Motor neuron (in vitro differentiated cells): Measurements from ENCODE around the gene KRT75. TPM values are rescaled to one million over a fixed set of nuclear protein-coding genes. Genes with fewer than 3 reads are reported as not detected.
A peak's percentile ranks its signal among the peaks of the same experiment; 100 is the strongest.

Experiments used
- ATAC-seq, 8 experiments: fragments of 200-7000 bp; cut with Tn5 transposase; replicated peaks in 6 of 8; 2 replicates each; pipeline ENCODE4 v1.8.0; 2021; ENCODE audit warnings: mild to moderate bottlenecking in 8 of 8, moderate library complexity in 8 of 8
- H3K27ac ChIP-seq, 2 donors: fragments of 250-450 bp; sonication (Bioruptor Pico); 2 replicates each; pipeline ENCODE4 v1.9.0; 2021; ENCODE audit warnings: antibody characterized with exemption in 2 of 2, mild to moderate bottlenecking in 2 of 2, moderate library complexity in 1 of 2
- H3K4me1 ChIP-seq, 2 donors: fragments of 250-450 bp; sonication (Bioruptor Pico); replicated peaks in 1 of 2; 2 replicates each; pipeline ENCODE4 v1.6.1; 2021; ENCODE audit warnings: antibody characterized with exemption in 2 of 2, mild to moderate bottlenecking in 2 of 2, moderate library complexity in 1 of 2
- H3K4me3 ChIP-seq, 5 donors: fragments of 250-450 bp; sonication (Bioruptor Pico); 2 replicates each; pipeline ENCODE4 v1.9.0; 2021; ENCODE audit warnings: antibody characterized with exemption in 5 of 5, mild to moderate bottlenecking in 5 of 5, moderate library complexity in 4 of 5
- WGBS, 10 experiments: fragments of 450-650 bp; shearing (Covaris generic); methylation state at CpG; one replicate each; pipeline ENCODE4 v1.0.0; 2022; 5-methylcytosine and 5-hydroxymethylcytosine counted together
- in situ Hi-C, 9 experiments: fragments of 400-800 bp; cut with MboI; loops; one replicate each; pipeline ENCODE4 v1.15.0; 2021; ENCODE audit warnings: low sequenced_read_pairs in 9 of 9, low pct_unique_long_range_greater_than_20kb in 2 of 9; ENCODE audit not compliant: unreplicated experiment in 9 of 9
- total RNA-seq, 8 experiments: library from RNA; unstranded; fragments of 300-600 nt; gene quantifications; 2 replicates each; pipeline versions ENCODE4 v1.2.3 to v1.2.4, GENCODE V29; 2022

KRT75 gene
- total RNA-seq, result under 1 TPM in 4 of 8 experiments, not detected in 4; 0.08 to 0.66 (median 0.12) TPM

- Histone ChIP-seq H3K27ac (no peak within 1 kb of the TSS), H3K4me1 (no peaks in the 10 kb centered on the region), H3K4me3 (no peak within 1 kb of the TSS)
- WGBS, 10 experiments, result 28 to 100% (median 62%) methylated on average over 1 to 6 of the region's 20 CpGs; no CpG with 5 or more reads in 2 of the 10 experiments
- in situ Hi-C loops, result no loop called here
- ATAC-seq, result peak in 1 of 8 experiments; percentile 21
Measured at GRCh38 chr12:52434081-52434733, at the start of gene KRT75. Gene KRT75, minus strand, starts transcription at chr12:52434371. Its CDS starts 67 bp downstream, at chr12:52434304.

DNA sequence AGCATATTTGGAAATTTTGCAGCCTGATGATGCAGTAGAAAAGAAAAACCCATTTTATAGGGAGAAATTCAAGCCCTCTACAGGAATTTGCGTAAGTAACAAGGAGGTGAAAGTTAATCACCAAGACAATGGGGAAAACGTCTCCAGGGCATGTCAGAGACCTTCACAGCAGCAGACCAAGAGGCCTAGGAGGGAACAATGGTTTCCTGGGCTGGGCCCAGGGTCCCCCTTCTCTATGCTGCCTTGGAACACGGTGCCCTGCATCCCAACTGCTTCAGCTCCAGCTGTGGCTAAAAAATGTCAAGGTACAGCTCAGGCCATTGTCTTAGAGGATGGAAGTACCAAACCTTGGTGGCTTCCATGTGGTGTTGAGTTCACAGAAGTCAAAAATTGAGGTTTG, 45.9 kb upstream of the KRT75 start:
- no peaks in the 10 kb centered on the region for H3K4me1 ChIP-seq
- no peak overlapping the region for H3K27ac ChIP-seq
- 0 to 34% (median 29%) methylated on average over 1 to 3 of the region's 3 CpGs; no CpG with 5 or more reads in 5 of the 10 experiments for WGBS, 10 experiments
- in situ Hi-C loops, result no loop called here
- ATAC-seq, result no peak
- no peak overlapping the region for H3K4me3 ChIP-seq

GRCh38 chr12:52477651-52478050, 43.5 kb upstream of the KRT75 start:
- Histone ChIP-seq H3K4me3 (no peak overlapping the region), H3K27ac (no peak overlapping the region), H3K4me1 (no peaks in the 10 kb centered on the region)
- WGBS, 10 experiments, result 40 to 100% (median 73%) methylated on average over 1 to 2 of the region's 2 CpGs; no CpG with 5 or more reads in 4 of the 10 experiments
- in situ Hi-C loops, result no loop called here
- ATAC-seq, result no peak

DNA sequence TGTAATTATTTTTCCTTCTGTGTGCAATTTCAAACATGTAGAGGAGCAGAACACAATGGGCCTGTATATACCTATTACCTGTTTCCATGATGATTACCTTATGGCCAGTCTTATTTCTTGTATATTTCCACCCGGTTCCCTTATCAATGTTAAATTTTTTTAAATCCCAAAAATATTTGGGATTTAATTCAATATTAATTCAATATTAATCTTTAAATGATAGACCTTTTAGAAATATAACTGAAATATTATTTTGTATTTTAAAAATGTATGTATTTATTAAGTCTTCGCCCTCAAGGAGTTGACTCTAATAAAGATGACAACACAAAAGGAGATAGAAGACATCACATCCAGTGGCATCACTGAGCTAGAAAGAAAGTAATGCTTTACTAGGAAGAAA, 40.0 kb upstream of the KRT75 start:
- 23 to 90% (median 63%) methylated on average over 1 to 2 of the region's 2 CpGs for WGBS, 10 experiments

DNA sequence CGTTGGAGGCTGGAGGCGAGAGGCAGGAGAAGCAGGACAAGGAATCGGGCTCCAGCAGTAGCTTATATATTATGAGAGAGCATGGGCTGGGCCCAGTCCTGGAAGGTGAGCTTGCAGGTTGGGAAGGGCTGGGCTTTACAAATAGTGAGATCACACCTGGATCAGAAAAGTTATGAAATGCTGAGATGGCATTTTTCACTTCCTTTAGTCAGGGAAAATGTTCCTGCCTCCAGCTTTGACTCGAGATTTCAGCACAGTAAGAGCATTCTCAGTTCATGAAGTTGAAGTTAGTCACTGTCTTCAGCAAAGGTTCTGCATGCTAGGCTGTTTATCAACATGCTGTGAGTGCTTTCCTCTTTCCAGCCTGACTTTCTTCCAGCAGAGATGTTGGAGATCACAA, 39.6 kb upstream of the KRT75 start, which contains the start of gene KRT6C:
Gene KRT6C, minus strand, starts transcription at position 38 of the 400 bp plus-strand sequence. CDS start 68 bp downstream, outside the sequence.
- no peak within 1 kb of the TSS for H3K27ac ChIP-seq
- no peaks in the 10 kb centered on the region for H3K4me1 ChIP-seq
- ATAC-seq, result no peak
- in situ Hi-C loops, result no loop called here
- WGBS, 10 experiments, result 14 to 84% (median 40%) methylated on average over 1 to 4 of the region's 4 CpGs; no CpG with 5 or more reads in 5 of the 10 experiments
- no peak within 1 kb of the TSS for H3K4me3 ChIP-seq

More for the DNA sequence above, 40.0 kb upstream of the KRT75 start:
- ATAC-seq, result no peak
- H3K27ac ChIP-seq, result no peak overlapping the region
- H3K4me1 ChIP-seq, result no peaks in the 10 kb centered on the region
- H3K4me3 ChIP-seq, result no peak overlapping the region
- in situ Hi-C loops, result no loop called here

DNA sequence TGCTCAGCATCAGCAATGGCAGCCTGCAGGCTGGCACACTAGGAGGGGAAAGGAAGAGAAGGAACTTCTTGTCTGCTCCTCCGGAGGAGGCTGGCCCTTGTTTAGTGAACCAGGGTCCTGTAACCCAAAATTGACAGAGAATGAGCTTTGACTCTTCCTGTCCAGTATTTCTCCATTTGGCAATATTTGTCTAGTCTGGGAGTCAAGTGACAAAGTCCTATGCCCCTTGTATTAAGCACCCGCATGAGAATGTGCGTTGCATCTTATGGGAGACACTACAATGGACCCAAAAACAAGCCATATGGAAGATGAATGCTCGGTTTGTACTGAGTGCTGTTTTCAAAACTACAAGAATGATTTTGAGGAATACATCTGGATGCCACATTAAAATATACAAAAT, 35.7 kb upstream of the KRT75 start:
- H3K4me1 ChIP-seq, result no peaks in the 10 kb centered on the region
- WGBS, 10 experiments, result 14 to 100% (median 62%) methylated on average over 1 to 3 of the region's 4 CpGs; no CpG with 5 or more reads in 2 of the 10 experiments
- no peak overlapping the region for H3K27ac ChIP-seq
- in situ Hi-C loops, result no loop called here
- ATAC-seq, result no peak
- no peak overlapping the region for H3K4me3 ChIP-seq

DNA sequence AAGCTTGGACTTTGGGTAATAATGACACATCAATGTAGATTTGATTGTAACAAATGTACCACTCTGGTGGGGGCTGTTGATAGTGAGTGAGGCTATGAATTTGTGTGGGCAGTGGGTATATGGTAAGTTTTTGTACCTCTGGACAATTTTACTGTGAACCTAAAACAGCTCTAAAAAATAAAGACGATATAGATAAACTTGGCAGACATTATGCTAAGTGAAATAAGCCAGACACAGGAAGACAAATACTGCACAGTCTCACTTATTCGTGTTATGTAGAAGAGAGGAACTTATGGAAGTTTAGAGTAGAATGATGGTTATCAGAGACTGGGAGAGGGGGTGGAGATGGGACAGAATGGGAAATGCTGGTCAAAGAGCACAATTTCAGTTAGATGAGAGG, 30.7 kb upstream of the KRT75 start:
- in situ Hi-C loops, result no loop called here
- no peak for ATAC-seq
- WGBS, 10 experiments, result 0 to 100% (median 35%) methylated on average over 1 to 2 of the region's 2 CpGs; no CpG with 5 or more reads in 1 of the 10 experiments

DNA sequence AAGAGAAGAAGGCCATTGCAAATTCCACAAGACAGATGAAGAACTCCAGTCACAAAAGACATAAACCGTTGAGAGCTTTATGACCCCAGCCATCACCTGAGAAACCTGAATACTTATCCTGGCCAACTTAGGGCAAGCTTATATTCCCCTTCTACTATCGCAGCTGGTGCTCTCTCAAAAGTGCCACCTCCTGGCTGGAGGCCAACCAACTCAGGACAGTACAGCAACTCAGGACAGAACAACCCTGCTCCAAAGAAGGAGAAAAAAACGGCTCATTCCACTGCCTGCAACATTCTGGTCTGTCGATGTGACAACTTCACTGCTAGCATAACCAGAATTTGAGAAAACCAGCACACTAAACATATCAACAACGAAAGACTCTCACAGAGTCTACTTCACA, 27.5 kb upstream of the KRT75 start:
- Histone ChIP-seq H3K27ac (no peak overlapping the region), H3K4me1 (no peaks in the 10 kb centered on the region), H3K4me3 (no peak overlapping the region)
- WGBS, 10 experiments, result 7 to 80% (median 55%) methylated on average over 2 to 5 of the region's 5 CpGs; no CpG with 5 or more reads in 2 of the 10 experiments
- in situ Hi-C loops, result no loop called here
- no peak for ATAC-seq

More for the DNA sequence above, 30.7 kb upstream of the KRT75 start:
- H3K4me3 ChIP-seq, result no peak overlapping the region
- no peak overlapping the region for H3K27ac ChIP-seq
- no peaks in the 10 kb centered on the region for H3K4me1 ChIP-seq

DNA sequence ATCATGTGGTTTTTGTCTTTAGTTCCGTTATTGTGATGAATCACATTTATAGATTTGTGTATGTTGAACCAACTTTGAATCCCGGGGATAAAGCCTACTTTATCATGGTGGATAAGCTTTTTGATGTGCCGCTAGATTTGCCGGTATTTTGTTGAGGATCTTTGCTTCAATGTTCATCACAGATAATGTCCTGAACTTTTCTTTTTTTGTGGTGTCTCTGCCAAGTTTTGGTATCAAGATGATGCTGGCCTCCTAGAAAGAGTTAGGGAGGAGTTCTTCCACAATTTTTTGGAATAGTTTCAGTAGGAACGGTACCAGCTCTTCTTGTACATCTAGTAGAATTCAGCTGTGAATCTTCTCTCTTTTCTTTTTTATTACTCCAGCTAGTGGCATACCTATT, 24.7 kb upstream of the KRT75 start:
- Histone ChIP-seq H3K4me1 (no peaks in the 10 kb centered on the region), H3K4me3 (no peak overlapping the region), H3K27ac (no peak overlapping the region)
- ATAC-seq, result no peak
- 50 to 100% (median 84%) methylated on average over 3 to 5 of the region's 5 CpGs; no CpG with 5 or more reads in 2 of the 10 experiments for WGBS, 10 experiments
- in situ Hi-C loops, result no loop called here

DNA sequence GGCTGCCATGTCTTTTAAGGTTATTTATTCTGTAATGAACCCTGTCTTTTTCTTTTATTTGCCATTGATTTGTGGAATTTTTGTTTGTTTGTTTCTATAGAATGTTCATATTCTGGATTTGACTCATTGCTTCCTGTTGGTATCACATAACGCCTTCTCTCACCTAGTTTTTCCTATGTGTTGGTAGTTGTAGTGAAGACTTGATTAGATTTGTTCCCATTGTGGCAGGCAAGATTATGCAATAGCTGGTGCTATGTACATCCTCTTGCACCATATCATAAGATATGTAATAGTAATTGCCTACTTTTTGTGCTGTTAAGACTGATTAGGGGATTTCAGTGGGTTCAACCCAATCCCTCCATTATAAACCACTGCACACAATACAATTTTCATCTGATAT, 21.6 kb upstream of the KRT75 start:
- Histone ChIP-seq H3K4me3 (no peak overlapping the region), H3K27ac (no peak overlapping the region), H3K4me1 (no peaks in the 10 kb centered on the region)
- ATAC-seq, result no peak
- WGBS, 10 experiments, result 0 to 100% (median 71%) methylated on average over 1 of the region's 1 CpG; no CpG with 5 or more reads in 2 of the 10 experiments
- in situ Hi-C loops, result no loop called here

- WGBS, 10 experiments, result 0 to 56% (median 8%) methylated on average over 1 to 3 of the region's 3 CpGs
- Histone ChIP-seq H3K4me3 (no peak overlapping the region), H3K4me1 (no peaks in the 10 kb centered on the region), H3K27ac (no peak overlapping the region)
- in situ Hi-C loops, result no loop called here
- ATAC-seq, result peak in 7 of 8 experiments; percentile 29 to 89 (median 74)
Measured at GRCh38 chr12:52454411-52455201, 20.4 kb upstream of the KRT75 start.

- in situ Hi-C loops, result no loop called here
- Histone ChIP-seq H3K27ac (no peak within 1 kb of the TSS), H3K4me1 (no peaks in the 10 kb centered on the region), H3K4me3 (no peak within 1 kb of the TSS)
- no peak for ATAC-seq
- WGBS, 10 experiments, result 67 to 100% (median 84%) methylated on average over 1 to 6 of the region's 6 CpGs; no CpG with 5 or more reads in 3 of the 10 experiments
Measured at GRCh38 chr12:52452101-52452500, 17.9 kb upstream of the KRT75 start, which contains the start of gene KRT6B. Gene KRT6B, minus strand, starts transcription at chr12:52452146. Its CDS starts 68 bp downstream, at chr12:52452078.

GRCh38 chr12:52448228-52448627, 14.1 kb upstream of the KRT75 start:
- no peak for ATAC-seq
- in situ Hi-C loops, result no loop called here
- Histone ChIP-seq H3K27ac (no peak overlapping the region), H3K4me3 (no peak overlapping the region), H3K4me1 (no peaks in the 10 kb centered on the region)
- WGBS, 10 experiments, result 24 to 83% (median 42%) methylated on average over 1 to 3 of the region's 3 CpGs; no CpG with 5 or more reads in 3 of the 10 experiments
